A673 (cell line): ENCODE measurements around the gene SLC17A7. TPM values are rescaled to one million over a fixed set of nuclear protein-coding genes. Genes with fewer than 3 reads are reported as not detected.

Experiments used
- BruUV-seq: library from RNA; stranded (reverse); fragments of 400-500 nt; replicated peaks from 2 replicates; lab custom pipeline; 2021; lab: Mats Ljungman, UMichigan
- CTCF ChIA-PET: fragments of 300-600 bp; sonication (Branson Sonifier 250); formaldehyde crosslinking; loops from one replicate; lab custom pipeline; 2022; ENCODE audit warnings: antibody characterized with exemption; lab: Charles Lee
- POLR2A ChIA-PET: fragments of 300-600 bp; sonication (Branson Sonifier 250); formaldehyde crosslinking; loops from one replicate; lab custom pipeline; 2022; ENCODE audit warnings: antibody characterized with exemption; ENCODE audit not compliant: low non-redundant PET; lab: Charles Lee
- DNase-seq: peaks from one replicate; pipeline ENCODE4 v3.0.0-alpha.2; 2015; ENCODE audit warnings: low spot score
- H3K27ac ChIP-seq: fragments of 200-600 bp; sonication (generic); 2 replicates; pipeline ENCODE4 v1.5.1; 2016; ENCODE audit warnings: mixed run types, low read depth, mild to moderate bottlenecking, mixed read lengths, antibody characterized with exemption, low read length; ENCODE audit not compliant: poor library complexity, severe bottlenecking
- H3K27me3 ChIP-seq: fragments of 200-600 bp; sonication (generic); replicated peaks from 2 replicates; pipeline ENCODE4 v1.6.1; 2017; ENCODE audit warnings: mixed run types, low read depth, mild to moderate bottlenecking, mixed read lengths, antibody characterized with exemption, low read length; ENCODE audit not compliant: insufficient read depth, poor library complexity
- H3K36me3 ChIP-seq: fragments of 200-600 bp; sonication (generic); 2 replicates; pipeline ENCODE4 v1.6.1; 2016; ENCODE audit warnings: mixed run types, mild to moderate bottlenecking, mixed read lengths, antibody characterized with exemption, low read length; ENCODE audit not compliant: insufficient read depth, poor library complexity, severe bottlenecking
- H3K4me1 ChIP-seq: fragments of 200-600 bp; sonication (generic); 2 replicates; pipeline ENCODE4 v1.6.1; 2017; ENCODE audit warnings: mixed run types, mild to moderate bottlenecking, mixed read lengths, antibody characterized with exemption, low read length; ENCODE audit not compliant: insufficient read depth, poor library complexity, severe bottlenecking
- H3K4me3 ChIP-seq: fragments of 200-600 bp; sonication (generic); 2 replicates; pipeline ENCODE4 v1.5.1; 2016; ENCODE audit warnings: low read depth, mixed run types, mild to moderate bottlenecking, mixed read lengths, low read length; ENCODE audit not compliant: poor library complexity, severe bottlenecking
- H3K9me3 ChIP-seq: fragments of 200-600 bp; sonication (generic); 2 replicates; pipeline ENCODE4 v1.6.1; 2016; ENCODE audit warnings: mixed run types, low read depth, mild to moderate bottlenecking, mixed read lengths, antibody characterized with exemption, low read length; ENCODE audit not compliant: poor library complexity, severe bottlenecking
- EZH2 ChIP-seq: fragments of 200-600 bp; sonication (generic); IDR thresholded peaks from 2 replicates; pipeline ENCODE4 v1.6.1; 2017; ENCODE audit warnings: borderline replicate concordance, low read depth, mild to moderate bottlenecking, mixed read lengths, antibody characterized with exemption, low read length; ENCODE audit not compliant: poor library complexity, severe bottlenecking
- intact Hi-C: fragments of 100-400 bp; cut with micrococcal nuclease; formaldehyde crosslinking; loops from one replicate; pipeline ENCODE4 v1.10.0; 2022; ENCODE audit not compliant: unreplicated experiment
- total RNA-seq: library from RNA; stranded (reverse); gene quantifications from 2 replicates; pipeline ENCODE4 v1.2.3, GENCODE V29; 2021
- TF ChIP-seq, protein P1 (sequence below): fragments of 300-800, 200-600 bp; sonication (generic); conservative IDR thresholded peaks from 2 replicates; pipeline ENCODE4 v1.5.1; 2017; ENCODE audit warnings: low read depth, mild to moderate bottlenecking, antibody characterized with exemption, low read length, moderate library complexity, mixed read lengths

SLC17A7 gene
- total RNA-seq, 1 experiment from 2014 or later, result 1.7 TPM

DNA sequence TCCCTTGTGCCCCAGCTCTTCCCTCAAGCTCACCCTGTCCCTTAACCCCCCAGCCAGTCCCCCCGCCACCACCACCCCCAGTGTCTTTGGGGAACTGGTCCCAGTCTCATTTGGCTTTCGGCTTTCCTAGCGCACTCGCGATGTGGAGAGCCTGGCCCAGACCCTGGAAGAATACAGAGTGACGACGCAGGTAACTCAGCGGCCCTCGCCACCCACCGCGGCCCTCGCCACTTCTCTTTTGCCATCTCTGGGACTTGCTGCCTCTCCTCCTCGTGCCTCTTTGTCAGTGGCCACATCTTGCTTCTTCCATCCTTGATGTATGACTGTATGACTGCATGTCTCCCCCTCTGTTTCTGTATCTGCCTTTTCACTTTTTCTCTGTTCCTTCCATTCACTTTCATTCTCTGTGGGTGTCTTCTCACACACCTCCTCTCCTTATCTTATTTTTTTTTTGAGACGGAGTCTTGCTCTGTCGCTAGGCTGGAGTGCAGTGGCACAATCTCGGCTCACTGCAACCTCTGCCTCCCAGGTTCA, 33.8 kb downstream of the SLC17A7 start:
- H3K27me3 ChIP-seq, result no peaks in the 10 kb centered on the region
- DNase-seq, result no peak
- H3K27ac ChIP-seq, result no peak overlapping the region
- ChIA-PET CTCF (no interaction called here), POLR2A (no interaction called here)
- no peaks in the 10 kb centered on the region for H3K9me3 ChIP-seq
- intact Hi-C loops, result no loop called here
- no peaks in the 10 kb centered on the region for H3K36me3 ChIP-seq
- peaks cover 14% of the 10 kb centered on the region for H3K4me1 ChIP-seq
- TF ChIP-seq EZH2, result no peak
- TF ChIP-seq, protein P1, sequence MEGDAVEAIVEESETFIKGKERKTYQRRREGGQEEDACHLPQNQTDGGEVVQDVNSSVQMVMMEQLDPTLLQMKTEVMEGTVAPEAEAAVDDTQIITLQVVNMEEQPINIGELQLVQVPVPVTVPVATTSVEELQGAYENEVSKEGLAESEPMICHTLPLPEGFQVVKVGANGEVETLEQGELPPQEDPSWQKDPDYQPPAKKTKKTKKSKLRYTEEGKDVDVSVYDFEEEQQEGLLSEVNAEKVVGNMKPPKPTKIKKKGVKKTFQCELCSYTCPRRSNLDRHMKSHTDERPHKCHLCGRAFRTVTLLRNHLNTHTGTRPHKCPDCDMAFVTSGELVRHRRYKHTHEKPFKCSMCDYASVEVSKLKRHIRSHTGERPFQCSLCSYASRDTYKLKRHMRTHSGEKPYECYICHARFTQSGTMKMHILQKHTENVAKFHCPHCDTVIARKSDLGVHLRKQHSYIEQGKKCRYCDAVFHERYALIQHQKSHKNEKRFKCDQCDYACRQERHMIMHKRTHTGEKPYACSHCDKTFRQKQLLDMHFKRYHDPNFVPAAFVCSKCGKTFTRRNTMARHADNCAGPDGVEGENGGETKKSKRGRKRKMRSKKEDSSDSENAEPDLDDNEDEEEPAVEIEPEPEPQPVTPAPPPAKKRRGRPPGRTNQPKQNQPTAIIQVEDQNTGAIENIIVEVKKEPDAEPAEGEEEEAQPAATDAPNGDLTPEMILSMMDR, result no peak
- BruUV-seq, result no TSS peak
- H3K4me3 ChIP-seq, result no peak overlapping the region

DNA sequence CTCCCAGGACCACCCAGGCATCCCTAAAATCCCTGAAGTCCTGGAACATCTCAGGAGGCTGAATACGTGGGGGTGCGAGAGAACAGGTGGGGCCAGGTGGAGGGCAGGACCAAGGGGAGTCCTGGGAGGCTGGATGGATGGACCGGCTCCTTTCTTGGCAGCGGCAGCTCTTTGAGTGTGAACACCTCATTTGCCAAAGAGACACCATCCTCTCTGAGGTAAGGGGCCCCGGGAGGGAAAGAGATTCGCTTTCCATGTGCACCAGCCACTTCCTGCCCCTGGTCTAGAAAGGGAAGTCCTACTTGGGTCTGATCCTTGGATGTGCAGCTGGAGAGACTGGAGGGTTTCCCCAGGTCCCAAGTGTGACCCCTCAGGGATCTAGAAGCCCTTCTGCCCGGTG, 34.2 kb downstream of the SLC17A7 start:
- Histone ChIP-seq H3K4me3 (no peak overlapping the region), H3K9me3 (no peaks in the 10 kb centered on the region), H3K36me3 (no peaks in the 10 kb centered on the region), H3K27ac (no peak overlapping the region), H3K27me3 (no peaks in the 10 kb centered on the region), H3K4me1 (peaks cover 14% of the 10 kb centered on the region)
- POLR2A ChIA-PET, result no interaction called here
- BruUV-seq, result no TSS peak
- TF ChIP-seq, protein P1, result no peak
- no peak for TF ChIP-seq EZH2
- CTCF ChIA-PET, result no interaction called here
- intact Hi-C loops, result no loop called here
- DNase-seq, result no peak

DNA sequence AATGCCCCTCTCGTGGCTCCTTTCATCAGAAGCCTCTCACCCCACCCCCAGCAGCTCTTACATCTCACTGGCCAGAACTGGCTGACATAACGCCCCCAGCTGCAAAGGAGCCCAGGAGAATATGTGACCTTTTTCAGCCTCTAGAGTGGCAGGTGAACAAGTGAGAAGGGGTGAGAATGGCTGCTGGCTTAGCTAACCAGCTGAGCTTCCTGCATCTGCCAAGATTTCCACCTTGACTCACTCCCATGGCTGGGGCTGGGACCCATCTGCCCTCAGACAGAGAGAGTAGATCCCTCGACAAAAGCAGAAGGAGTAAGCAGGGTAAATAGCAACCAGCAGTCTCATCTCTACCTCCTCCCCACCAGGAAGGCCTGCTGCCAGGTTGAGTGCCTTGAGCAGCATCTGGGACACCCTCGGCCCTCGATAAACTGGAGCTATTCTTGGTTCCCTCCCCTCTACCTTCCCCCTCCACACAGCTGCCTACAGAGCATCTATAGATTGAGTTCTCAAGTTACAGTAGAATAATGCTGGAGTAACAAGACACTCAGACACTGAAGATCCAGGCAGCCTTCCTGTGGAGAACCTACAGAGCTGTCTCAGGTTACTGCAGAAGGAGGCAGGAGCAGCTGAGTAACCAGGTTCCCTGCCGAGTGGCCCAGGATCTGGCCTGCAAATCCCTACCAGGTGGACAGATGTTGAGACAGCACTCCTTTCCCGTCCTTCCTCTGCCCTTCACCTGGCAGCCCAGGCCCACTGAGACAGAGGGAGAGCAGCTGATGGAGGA, 37.7 kb downstream of the SLC17A7 start:
- Histone ChIP-seq H3K27me3 (no peaks in the 10 kb centered on the region), H3K9me3 (no peaks in the 10 kb centered on the region), H3K36me3 (no peaks in the 10 kb centered on the region), H3K4me1 (peaks cover 14% of the 10 kb centered on the region), H3K27ac (peak overlapping the region; percentile 26), H3K4me3 (no peak overlapping the region)
- ChIA-PET POLR2A (interaction anchor here (0.5 kb wide), 2 partner anchors 18 to 64 kb away, joined by 5 read pairs; no protein-coding TSS in a partner anchor), CTCF (interaction anchor here (0.6 to 0.7 kb wide), 2 partner anchors 12 to 236 kb away, joined by 3 read pairs; partner anchors contain the start of gene RRAS)
- no peak for TF ChIP-seq EZH2
- TF ChIP-seq, protein P1, result no peak
- intact Hi-C loops, result no loop called here
- DNase-seq, result peak; percentile 82
- BruUV-seq, result no TSS peak
